ENCODE data around the gene CENPX.

GRCh38 chr17:81980122-81980521, 42.6 kb downstream of the CENPX start:
- TF ChIP-seq EZH2 (IDR thresholded peaks at IDR 0.05; ENCODE audit: borderline replicate concordance), result no peak
- no peak for TF ChIP-seq CTCF (IDR thresholded peaks at IDR 0.05; ENCODE audit: poor library complexity)
- TF ChIP-seq EZH2phosphoT487 (IDR thresholded peaks at IDR 0.05; ENCODE audit: low read depth, severe bottlenecking, unreplicated experiment), result no peak
